Head of caudate nucleus (tissue), 42 donors: ENCODE measurements around the gene MINDY4.

Source experiments
- DNase-seq, 42 donors: peaks; one replicate each; pipeline versions ENCODE4 v3.0.0 to v3.0.0-alpha.2; 2020 to 2021; ENCODE audit warnings: mixed read lengths in 7 of 42
- intact Hi-C: fragments of 100-400 bp; cut with DNase I; formaldehyde crosslinking; loops from one replicate; pipeline ENCODE4 v1.15.0; 2022

The MINDY4 gene

GRCh38 chr7:30913821-30914515, 142.8 kb downstream of the MINDY4 start:
- no peak for DNase-seq
- intact Hi-C loops, result no loop called here

GRCh38 chr7:30914596-30914995, 143.4 kb downstream of the MINDY4 start:
- intact Hi-C loops, result no loop called here
- DNase-seq, result no peak

GRCh38 chr7:30915005-30915601, 143.9 kb downstream of the MINDY4 start:
- intact Hi-C loops, result no loop called here
- no peak for DNase-seq

- DNase-seq, result no peak
- intact Hi-C loops, result no loop called here
Observed at GRCh38 chr7:30915751-30916150, 144.5 kb downstream of the MINDY4 start.

- no peak for DNase-seq
Observed at GRCh38 chr7:30916255-30916654, 145.0 kb downstream of the MINDY4 start.

GRCh38 chr7:30916767-30917166, 145.6 kb downstream of the MINDY4 start:
- intact Hi-C loops, result no loop called here
- no peak for DNase-seq

More at GRCh38 chr7:30916255-30916654, 145.0 kb downstream of the MINDY4 start:
- intact Hi-C loops, result no loop called here

GRCh38 chr7:30917216-30917893, 146.1 kb downstream of the MINDY4 start:
- intact Hi-C loops, result no loop called here
- no peak for DNase-seq

DNA sequence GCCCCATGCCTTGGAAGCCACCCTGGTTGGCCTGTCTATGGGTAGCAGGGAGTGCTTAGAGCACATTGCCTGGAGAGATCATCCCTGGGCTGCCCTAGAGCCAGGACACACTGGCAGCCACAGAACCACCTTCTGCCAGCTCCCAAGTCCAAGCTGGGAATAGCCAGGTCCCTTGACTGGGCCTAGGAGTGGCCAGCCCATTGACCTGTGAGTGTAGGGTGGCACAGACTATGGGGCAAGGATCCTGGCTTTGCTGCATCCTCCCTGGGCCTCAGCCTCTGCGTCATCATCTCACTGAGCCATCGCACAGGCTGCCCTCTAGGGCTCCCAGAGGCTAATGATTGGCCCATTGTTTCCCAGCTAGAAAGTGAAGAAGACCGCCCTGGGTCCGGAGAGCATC, 147.5 kb downstream of the MINDY4 start:
- peak in 2 of 42 donors; percentile 3 to 39 for DNase-seq
- intact Hi-C loops, result no loop called here

- intact Hi-C loops, result no loop called here
- DNase-seq, result peak in 10 of 42 donors; percentile 3 to 21 (median 12)
Observed at GRCh38 chr7:30920021-30920583, 148.9 kb downstream of the MINDY4 start.

- peak in 21 of 42 donors; percentile 1 to 28 (median 7) for DNase-seq
- intact Hi-C loops, result no loop called here
Observed at GRCh38 chr7:30920584-30921539, 149.6 kb downstream of the MINDY4 start.

DNA sequence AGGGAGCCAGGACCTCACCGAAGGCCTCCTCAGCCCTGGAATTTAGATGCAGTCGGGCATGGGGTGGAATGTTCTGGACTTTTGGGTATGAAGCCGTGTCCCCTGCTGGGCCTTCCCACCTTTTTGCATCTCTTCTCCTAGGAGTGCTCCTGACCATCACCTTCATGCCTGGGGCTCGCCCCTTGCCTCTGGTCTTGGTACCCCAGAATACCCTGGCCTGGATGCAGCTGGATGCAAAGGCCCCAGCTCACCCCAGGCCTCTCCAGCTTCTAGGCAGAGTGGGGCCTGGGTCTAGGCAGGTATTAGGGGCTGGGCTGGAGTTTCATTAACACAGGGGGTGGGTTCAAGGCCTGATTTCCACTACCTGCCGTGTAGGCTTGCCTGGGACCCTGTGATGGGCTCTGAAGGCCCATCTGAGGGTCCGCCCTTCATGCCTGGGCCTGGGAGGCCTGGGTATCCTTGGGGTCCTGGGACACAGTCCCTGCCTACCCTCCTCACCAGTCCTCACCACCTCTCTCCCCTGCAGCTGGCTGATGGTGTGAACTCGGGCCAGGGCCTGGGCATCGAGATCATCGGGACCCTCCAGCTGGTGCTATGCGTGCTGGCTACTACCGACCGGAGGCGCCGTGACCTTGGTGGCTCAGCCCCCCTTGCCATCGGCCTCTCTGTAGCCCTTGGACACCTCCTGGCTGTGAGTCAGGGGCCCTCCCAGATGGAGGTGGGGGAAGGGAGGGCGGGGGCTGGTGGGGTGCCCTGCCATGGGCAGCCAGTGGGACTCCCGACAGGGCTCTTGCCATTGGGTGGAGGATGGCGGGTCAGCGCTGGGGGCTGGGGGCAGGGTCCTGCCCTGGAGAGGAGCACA, 150.6 kb downstream of the MINDY4 start:
- intact Hi-C loops, result no loop called here

DNA sequence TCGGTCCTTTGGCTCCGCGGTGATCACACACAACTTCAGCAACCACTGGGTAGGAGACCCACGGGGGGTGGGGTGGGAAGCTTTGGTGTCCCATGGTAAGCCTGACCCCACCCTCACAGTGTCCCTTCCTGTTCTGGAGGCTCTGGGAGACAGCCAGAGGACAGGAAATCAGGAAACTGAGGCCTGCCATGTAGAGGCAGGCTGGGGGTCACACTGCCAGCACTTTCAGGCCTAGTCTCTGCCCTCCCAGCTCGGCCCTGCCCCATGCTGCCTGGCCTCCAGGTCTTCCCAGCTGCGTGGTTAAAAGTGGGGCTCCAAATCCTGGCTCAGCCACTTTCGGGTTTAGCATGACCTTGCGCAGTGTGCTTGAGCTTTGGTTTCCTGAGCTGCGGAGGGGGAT, 151.4 kb downstream of the MINDY4 start:
- intact Hi-C loops, result no loop called here
- DNase-seq, result peak in 22 of 42 donors; percentile 0 to 29 (median 8)

More for the DNA sequence above, 150.6 kb downstream of the MINDY4 start:
- peak in 23 of 42 donors; percentile 1 to 34 (median 9) for DNase-seq

GRCh38 chr7:30923009-30923773, 152.0 kb downstream of the MINDY4 start:
- DNase-seq, result peak in 30 of 42 donors; percentile 0 to 34 (median 6)
- intact Hi-C loops, result no loop called here

- peak in 29 of 42 donors; percentile 0 to 39 (median 4) for DNase-seq
- intact Hi-C loops, result no loop called here
Observed at GRCh38 chr7:30923774-30924413, 152.7 kb downstream of the MINDY4 start.

- peak in 26 of 42 donors; percentile 0 to 28 (median 3) for DNase-seq
- intact Hi-C loops, result no loop called here
Observed at GRCh38 chr7:30924624-30925023, 153.4 kb downstream of the MINDY4 start.

GRCh38 chr7:30925117-30925516, 153.9 kb downstream of the MINDY4 start:
- intact Hi-C loops, result no loop called here
- peak in 23 of 42 donors; percentile 0 to 35 (median 7) for DNase-seq
